ENCODE measurements around the gene ALAS1. TPM values are rescaled to one million over a fixed set of nuclear protein-coding genes. Genes with fewer than 3 reads are reported as not detected.

ALAS1 gene
- total and polyA plus RNA-seq, 2 of the 13 experiments (the other 11 are each of a cell fraction or from before 2014, with no cell fraction given): 36.0 to 43.2 TPM

- BruUV-seq (replicated peaks): no TSS peak
- ChIA-PET CTCF (ENCODE audit: low intra/inter-chr PET ratio, low total read pairs) (no interaction called here), POLR2A (interaction anchor here (0.5 to 2.2 kb wide), 4 partner anchors 13 to 176 kb away, joined by 3 to 21 read pairs (median 3); partner anchors contain the start of genes POC1A and RPL29)
- FAIRE-seq: no peak
- Histone ChIP-seq H3K4me1 (ENCODE audit: insufficient read depth, low read length) (peaks cover 59% of the 10 kb centered on the region), H3K4me2 (ENCODE audit: low read depth, low read length) (peak overlapping the region; percentile 60), H3K9ac (ENCODE audit: insufficient read depth, low read depth, low read length) (no peak overlapping the region), H4K20me1 (ENCODE audit: insufficient read depth, low read length) (no peaks in the 10 kb centered on the region), H3K27me3 (ENCODE audit: control insufficient read depth in 1 of 2, insufficient read depth in 2 of 2, low read length in 2 of 2) (no peaks in the 10 kb centered on the region), H3K27ac (ENCODE audit: extremely low read length, insufficient read depth, low read length) (no peak overlapping the region), H3K36me3 (replicated peaks in 1 of 2; ENCODE audit: control insufficient read depth in 1 of 2, insufficient read depth in 2 of 2, low read length in 2 of 2) (no peaks in the 10 kb centered on the region), H3K4me3 (replicated peaks in 1 of 3; ENCODE audit: insufficient read depth in 1 of 3, low read depth in 2 of 3, low read length in 3 of 3) (no peak overlapping the region), H3K9me3 (ENCODE audit: low read length) (no peaks in the 10 kb centered on the region), H2AFZ (ENCODE audit: low read length) (no peak overlapping the region), H3K79me2 (ENCODE audit: insufficient read depth, low read length) (no peaks in the 10 kb centered on the region)
- TF ChIP-seq FOSL2 (CRISPR knock-in tag; IDR thresholded peaks at IDR 0.05) (peak; percentile 71), ZMAT3 (CRISPR knock-in tag; conservative IDR thresholded peaks at IDR 0.05) (no peak), XRCC5 (optimal IDR thresholded peaks at IDR 0.05; ENCODE audit: low read length) (peak; percentile 33), CBX2 (IDR thresholded peaks at IDR 0.05; ENCODE audit: low read depth, low read length) (no peak), CBX2 (CRISPR knock-in tag; IDR thresholded peaks at IDR 0.05; ENCODE audit: low read depth) (no peak), ZNF333 (CRISPR knock-in tag; IDR thresholded peaks at IDR 0.05; ENCODE audit: borderline replicate concordance) (no peak), ZNF431 (CRISPR knock-in tag; IDR thresholded peaks at IDR 0.05; ENCODE audit: borderline replicate concordance, low read depth) (no peak), ZNF354B (CRISPR knock-in tag; IDR thresholded peaks at IDR 0.05) (no peak), SKIL (CRISPR knock-in tag; IDR thresholded peaks at IDR 0.05; ENCODE audit: borderline replicate concordance) (0 out of 2 replicates have a peak, but pooled peaks have one; percentile 33), ETV6 (CRISPR knock-in tag; conservative IDR thresholded peaks at IDR 0.05) (no peak)
- TF ChIP-seq, protein P1, sequence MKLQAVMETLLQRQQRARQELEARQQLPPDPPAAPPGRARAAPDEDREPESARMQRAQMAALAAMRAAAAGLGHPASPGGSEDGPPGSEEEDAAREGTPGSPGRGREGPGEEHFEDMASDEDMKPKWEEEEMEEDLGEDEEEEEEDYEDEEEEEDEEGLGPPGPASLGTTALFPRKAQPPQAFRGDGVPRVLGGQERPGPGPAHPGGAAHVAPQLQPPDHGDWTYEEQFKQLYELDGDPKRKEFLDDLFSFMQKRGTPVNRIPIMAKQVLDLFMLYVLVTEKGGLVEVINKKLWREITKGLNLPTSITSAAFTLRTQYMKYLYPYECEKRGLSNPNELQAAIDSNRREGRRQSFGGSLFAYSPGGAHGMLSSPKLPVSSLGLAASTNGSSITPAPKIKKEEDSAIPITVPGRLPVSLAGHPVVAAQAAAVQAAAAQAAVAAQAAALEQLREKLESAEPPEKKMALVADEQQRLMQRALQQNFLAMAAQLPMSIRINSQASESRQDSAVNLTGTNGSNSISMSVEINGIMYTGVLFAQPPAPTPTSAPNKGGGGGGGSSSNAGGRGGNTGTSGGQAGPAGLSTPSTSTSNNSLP (IDR thresholded peaks at IDR 0.05; ENCODE audit: low read depth, low read length): peak; percentile 48; the same call in 1 of the 2 replicates
- TF ChIP-seq, protein P2, sequence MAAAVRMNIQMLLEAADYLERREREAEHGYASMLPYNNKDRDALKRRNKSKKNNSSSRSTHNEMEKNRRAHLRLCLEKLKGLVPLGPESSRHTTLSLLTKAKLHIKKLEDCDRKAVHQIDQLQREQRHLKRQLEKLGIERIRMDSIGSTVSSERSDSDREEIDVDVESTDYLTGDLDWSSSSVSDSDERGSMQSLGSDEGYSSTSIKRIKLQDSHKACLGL (CRISPR knock-in tag; IDR thresholded peaks at IDR 0.05): 0 out of 2 replicates have a peak, but pooled peaks have one; percentile 33
- peak; percentile 24 for ATAC-seq
- in situ Hi-C loops (cut with HindIII; ENCODE audit: extremely low pct_ligation_motif_present, low pct_unique_long_range_greater_than_20kb): no loop called here
- no peak for DNase-seq (ENCODE audit: low spot score)
- intact Hi-C loops (cut with micrococcal nuclease; ENCODE audit: unreplicated experiment): no loop called here
- WGBS (ENCODE audit: low lambda C conversion rate): 42% methylated on average over 3 of the region's 3 CpGs
Measured at GRCh38 chr3:52171514-52172261, 26.3 kb upstream of the ALAS1 start.

All from HepG2 (cell line).